ENCODE measurements around the gene NCK2.

Gene NCK2

DNA sequence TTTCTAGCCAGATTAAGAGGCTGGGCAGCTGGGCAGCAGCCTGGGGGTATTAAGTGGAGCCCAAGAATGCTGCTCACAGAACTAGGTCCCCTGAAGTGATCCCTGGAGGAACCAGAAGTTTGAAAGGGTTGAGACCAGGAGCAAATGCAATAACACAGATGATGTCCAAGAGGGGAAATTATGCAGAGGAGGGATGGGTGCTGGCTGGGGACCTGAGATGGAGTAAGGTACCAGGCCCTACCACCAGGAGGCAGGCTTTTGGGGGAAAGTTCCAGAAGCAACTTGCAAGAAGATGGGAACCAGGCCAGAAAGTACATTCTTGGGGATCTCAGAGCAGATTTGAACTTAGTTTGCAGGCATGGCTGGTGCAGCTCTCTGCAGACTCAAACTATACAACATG lies 175.1 kb downstream of the NCK2 start:
- no peak for DNase-seq (ENCODE audit: low read depth, low spot score)

DNA sequence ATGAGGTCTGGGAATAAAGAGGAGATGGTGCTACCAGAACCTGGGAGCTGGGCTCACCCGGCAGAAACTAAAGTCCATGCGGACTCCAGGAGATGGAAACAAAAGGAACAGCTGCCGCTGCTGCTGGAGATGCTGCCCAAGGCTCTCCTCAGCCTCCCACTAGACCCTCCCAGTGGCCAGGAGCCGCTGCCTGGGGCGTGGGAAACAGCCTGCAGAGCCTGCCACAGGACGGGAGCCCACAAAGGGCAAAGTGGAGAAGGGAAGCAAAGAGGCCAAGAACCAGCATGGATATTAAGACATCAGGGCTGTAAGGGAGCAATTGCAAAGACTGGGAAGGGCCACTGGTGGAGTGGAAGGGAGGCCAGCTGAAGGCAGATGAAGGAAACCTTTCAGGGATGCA lies 179.6 kb downstream of the NCK2 start:
- no peak for DNase-seq (ENCODE audit: low read depth, low spot score)

GRCh38 chr2:105924932-105925331 lies 180.2 kb downstream of the NCK2 start:
- no peak for DNase-seq (ENCODE audit: low read depth, low spot score)

DNA sequence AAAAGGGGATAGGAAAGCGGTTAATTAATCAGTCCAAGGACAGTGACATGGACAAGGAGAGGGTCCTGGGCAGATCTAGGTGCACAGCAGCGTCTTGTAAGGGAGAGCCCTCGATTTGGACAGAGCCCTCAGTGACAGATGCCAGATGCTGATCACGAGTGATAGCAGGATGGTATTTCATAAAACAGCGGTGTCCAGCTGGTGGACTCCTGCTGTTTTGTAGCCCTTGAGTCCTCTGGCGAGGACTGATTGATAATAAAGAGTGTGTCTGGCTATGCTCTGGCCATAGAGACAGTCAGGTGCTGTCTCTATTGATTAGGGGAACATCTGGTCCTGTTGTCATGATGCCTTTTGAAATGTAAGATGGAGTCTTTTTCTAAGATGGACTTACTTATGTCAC lies 180.7 kb downstream of the NCK2 start:
- DNase-seq (ENCODE audit: low read depth, low spot score), result no peak

- no peak for DNase-seq (ENCODE audit: low read depth, low spot score)
Measured at GRCh38 chr2:105926960-105927678, 182.4 kb downstream of the NCK2 start.

GRCh38 chr2:105928086-105928485 lies 183.4 kb downstream of the NCK2 start:
- no peak for DNase-seq (ENCODE audit: low read depth, low spot score)

DNA sequence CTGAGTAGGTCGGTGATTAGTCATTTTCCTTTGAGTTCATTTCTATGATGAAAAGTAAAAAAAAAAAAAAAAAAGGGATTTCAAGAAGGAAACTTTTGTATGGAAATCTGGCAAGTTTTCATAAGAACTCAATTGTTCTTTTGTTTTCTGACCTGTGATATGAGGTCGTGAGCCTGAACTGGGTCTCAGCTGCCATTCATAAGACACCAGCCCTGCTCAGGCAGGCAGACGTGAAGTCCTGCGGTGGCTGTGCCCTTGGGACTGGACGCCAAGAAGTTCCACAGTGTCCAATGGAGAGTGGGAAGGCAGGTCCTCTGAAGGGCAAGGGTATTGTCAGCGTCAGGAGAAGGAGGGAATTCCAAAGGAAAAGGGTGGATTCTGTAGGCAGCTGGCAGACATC lies 183.9 kb downstream of the NCK2 start:
- DNase-seq (ENCODE audit: low read depth, low spot score), result no peak

DNA sequence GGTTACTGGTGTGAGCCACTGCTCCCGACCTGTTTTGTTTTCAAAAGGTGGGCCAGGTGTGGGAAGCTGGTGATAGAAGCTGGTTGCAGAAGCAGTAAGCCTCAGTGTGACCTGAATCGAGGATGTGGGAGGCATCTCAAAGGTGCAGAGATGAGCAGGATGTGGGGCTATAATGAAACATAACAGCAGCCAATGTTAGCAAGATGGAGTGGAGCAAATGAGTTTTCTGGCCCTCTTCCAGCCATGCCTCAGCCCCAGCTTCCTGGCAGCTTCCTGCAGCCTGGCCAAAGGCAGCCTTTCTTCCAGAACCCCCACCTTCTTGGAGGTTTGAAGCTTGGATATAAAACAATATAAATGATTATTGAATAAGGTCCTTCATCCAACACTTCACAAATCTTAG lies 184.8 kb downstream of the NCK2 start:
- no peak for DNase-seq (ENCODE audit: low read depth, low spot score)

GRCh38 chr2:105932582-105932981 lies 187.9 kb downstream of the NCK2 start:
- no peak for DNase-seq (ENCODE audit: low read depth, low spot score)

GRCh38 chr2:105933906-105934305 lies 189.2 kb downstream of the NCK2 start:
- no peak for DNase-seq (ENCODE audit: low read depth, low spot score)

- DNase-seq (ENCODE audit: low read depth, low spot score), result no peak
Measured at GRCh38 chr2:105934467-105934866, 189.8 kb downstream of the NCK2 start.

- DNase-seq (ENCODE audit: low read depth, low spot score), result no peak
Measured at GRCh38 chr2:105935063-105935462, 190.4 kb downstream of the NCK2 start.

- DNase-seq (ENCODE audit: low read depth, low spot score), result no peak
Measured at GRCh38 chr2:105936954-105937353, 192.2 kb downstream of the NCK2 start.

- DNase-seq (ENCODE audit: low read depth, low spot score), result no peak
Measured at GRCh38 chr2:105937498-105938097, 192.9 kb downstream of the NCK2 start.

Data from brain pericyte (primary cell).